ENCODE data around the gene PCDH9. TPM values are rescaled to one million over a fixed set of nuclear protein-coding genes. Genes with fewer than 3 reads are reported as not detected.

PCDH9 gene
- total and polyA plus RNA-seq, 10 of the 15 experiments (the other 5 are each of a cell fraction or from before 2014, with no cell fraction given), result 0.02 to 2.3 (median 0.05) TPM; not detected in 1

- ChIA-PET RAD21 (ENCODE audit: unreplicated experiment) (interaction anchor here (2.0 kb wide), 1 partner anchor 15 kb away, joined by 7 read pairs; no protein-coding TSS in a partner anchor), SMC1A (ENCODE audit: uncharacterized antibody, unreplicated experiment) (interaction anchor here (0.6 to 1.4 kb wide), 6 partner anchors 22 to 593 kb away, joined by 3 read pairs; no protein-coding TSS in a partner anchor), CTCF (interaction anchor here (1.2 kb wide), 1 partner anchor 11 kb away, joined by 3 read pairs; no protein-coding TSS in a partner anchor), POLR2A (no interaction called here)
- in situ Hi-C loops (cut with MboI) (no loop called here), intact Hi-C loops (cut with micrococcal nuclease; ENCODE audit: unreplicated experiment) (no loop called here)
- Histone ChIP-seq H2AFZ (ENCODE audit: control insufficient read depth, low read depth, low read length) (no peak overlapping the region), H4K20me1 (ENCODE audit: control insufficient read depth, insufficient read depth) (no peaks in the 10 kb centered on the region), H3K27me3 (replicated peaks in 1 of 2; ENCODE audit: control insufficient read depth in 2 of 2, insufficient read depth in 2 of 2, low read length in 1 of 2) (no peaks in the 10 kb centered on the region), H3K9me3 (replicated peaks; ENCODE audit: control insufficient read depth, insufficient read depth, low read length) (no peaks in the 10 kb centered on the region), H3K4me2 (ENCODE audit: control insufficient read depth, insufficient read depth) (no peak overlapping the region), H3K36me3 (ENCODE audit: control insufficient read depth in 2 of 2, insufficient read depth in 2 of 2, low read length in 1 of 2) (no peaks in the 10 kb centered on the region), H3K4me3 (no peak overlapping the region), H3K27ac (ENCODE audit: control insufficient read depth, insufficient read depth) (no peak overlapping the region), H3K79me2 (ENCODE audit: control insufficient read depth, insufficient read depth, low read length) (no peaks in the 10 kb centered on the region), H3K9ac (ENCODE audit: control insufficient read depth, insufficient read depth, low read length) (no peak overlapping the region), H3K4me1 (ENCODE audit: control insufficient read depth, insufficient read depth, low read length) (no peaks in the 10 kb centered on the region)
- FAIRE-seq (no peak), ATAC-seq (no peak), DNase-seq (ENCODE audit: low read depth, low spot score) (no peak)
- WGBS (ENCODE audit: insufficient coverage, insufficient replicate concordance, low lambda C conversion rate, missing lambda C conversion rate), result 12% methylated on average over 3 of the region's 3 CpGs
- no TSS peak for BruUV-seq (replicated peaks)
- TF ChIP-seq ZNF687 (IDR thresholded peaks at IDR 0.05), result no peak
- TF ChIP-seq CBX5 (IDR thresholded peaks at IDR 0.05; ENCODE audit: low read depth), result no peak
- no peak for TF ChIP-seq SUZ12 (IDR thresholded peaks at IDR 0.05; ENCODE audit: unreplicated experiment)
- TF ChIP-seq STAT3 (IDR thresholded peaks at IDR 0.05; ENCODE audit: low read depth, low read length), result no peak
Observed at GRCh38 chr13:66644855-66645460, 585.2 kb downstream of the PCDH9 start.
